ENCODE results near the gene COL3A1.

DNA sequence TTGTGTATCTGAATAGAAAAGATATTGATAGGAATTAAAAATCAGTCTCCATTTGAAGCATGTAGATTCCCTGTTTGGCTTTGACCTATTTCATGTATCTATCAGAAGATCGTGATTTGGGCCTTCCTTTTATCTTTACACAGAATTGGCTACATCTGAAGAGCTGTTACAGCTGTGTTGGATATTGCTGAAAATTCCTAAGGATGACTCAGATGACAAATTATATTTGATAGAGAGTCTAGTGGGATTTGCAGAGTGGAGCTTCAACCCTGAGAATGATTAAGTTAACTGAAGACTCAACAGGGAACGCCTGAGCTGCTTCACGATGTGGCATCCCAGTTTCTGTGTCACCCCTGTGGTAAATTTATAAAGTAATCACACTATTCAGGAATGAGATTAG lies 4.9 kb upstream of the COL3A1 start:
- TF ChIP-seq, protein P1, sequence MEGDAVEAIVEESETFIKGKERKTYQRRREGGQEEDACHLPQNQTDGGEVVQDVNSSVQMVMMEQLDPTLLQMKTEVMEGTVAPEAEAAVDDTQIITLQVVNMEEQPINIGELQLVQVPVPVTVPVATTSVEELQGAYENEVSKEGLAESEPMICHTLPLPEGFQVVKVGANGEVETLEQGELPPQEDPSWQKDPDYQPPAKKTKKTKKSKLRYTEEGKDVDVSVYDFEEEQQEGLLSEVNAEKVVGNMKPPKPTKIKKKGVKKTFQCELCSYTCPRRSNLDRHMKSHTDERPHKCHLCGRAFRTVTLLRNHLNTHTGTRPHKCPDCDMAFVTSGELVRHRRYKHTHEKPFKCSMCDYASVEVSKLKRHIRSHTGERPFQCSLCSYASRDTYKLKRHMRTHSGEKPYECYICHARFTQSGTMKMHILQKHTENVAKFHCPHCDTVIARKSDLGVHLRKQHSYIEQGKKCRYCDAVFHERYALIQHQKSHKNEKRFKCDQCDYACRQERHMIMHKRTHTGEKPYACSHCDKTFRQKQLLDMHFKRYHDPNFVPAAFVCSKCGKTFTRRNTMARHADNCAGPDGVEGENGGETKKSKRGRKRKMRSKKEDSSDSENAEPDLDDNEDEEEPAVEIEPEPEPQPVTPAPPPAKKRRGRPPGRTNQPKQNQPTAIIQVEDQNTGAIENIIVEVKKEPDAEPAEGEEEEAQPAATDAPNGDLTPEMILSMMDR (IDR thresholded peaks at IDR 0.05) = no peak
- no peak for TF ChIP-seq POLR2A (IDR thresholded peaks at IDR 0.05)

All from uterus (tissue), 2 donors.